ENCODE data around the gene CXorf49.
"Not testable (repeated sequence)": the region's sequence is repeated elsewhere in the genome, so short reads cannot be mapped to it uniquely, and the experiment has no call there.

DNA sequence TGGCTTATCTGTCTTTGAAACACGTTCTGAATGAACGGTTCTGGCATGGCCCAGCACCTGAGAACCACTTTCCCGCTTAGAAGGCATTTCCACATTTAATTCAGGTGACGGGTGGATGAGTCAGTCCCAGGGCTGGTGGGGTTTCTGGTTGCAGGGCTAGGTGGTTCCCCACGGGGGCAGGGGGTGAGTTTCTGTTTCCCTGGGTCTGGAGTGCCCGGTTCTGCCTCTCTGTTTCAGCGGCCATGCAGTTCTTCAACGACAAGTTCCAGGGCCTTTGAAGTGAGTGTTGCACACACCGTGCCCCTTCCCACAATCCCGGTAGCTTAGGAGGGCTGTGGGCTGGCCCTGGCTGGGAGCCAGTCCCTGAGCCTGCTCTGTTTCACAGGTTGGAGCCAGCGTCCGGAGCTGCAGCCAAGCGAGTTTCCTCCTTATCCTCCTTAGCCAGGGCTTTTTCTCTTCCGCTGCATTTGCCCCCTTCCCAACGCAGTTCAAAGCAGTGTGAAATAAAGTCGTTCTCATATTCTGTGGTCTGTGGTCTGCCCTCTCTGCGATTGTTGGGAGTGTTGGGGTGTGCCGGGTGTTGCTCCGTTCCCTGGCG is 2.3 kb upstream of the CXorf49 start:
- TF ChIP-seq POLR2A, CTCF (IDR thresholded peaks at IDR 0.05): not testable (repeated sequence)
